NCI-H524 (cell line): Measurements from ENCODE around the gene ZNF367.
A peak's percentile ranks its signal among the peaks of the same experiment; 100 is the strongest.

Source experiments
- DNase-seq, 2 experiments: peaks; one replicate each; lab custom pipeline; 2025; lab: John Stamatoyannopoulos, UW

Gene ZNF367

DNA sequence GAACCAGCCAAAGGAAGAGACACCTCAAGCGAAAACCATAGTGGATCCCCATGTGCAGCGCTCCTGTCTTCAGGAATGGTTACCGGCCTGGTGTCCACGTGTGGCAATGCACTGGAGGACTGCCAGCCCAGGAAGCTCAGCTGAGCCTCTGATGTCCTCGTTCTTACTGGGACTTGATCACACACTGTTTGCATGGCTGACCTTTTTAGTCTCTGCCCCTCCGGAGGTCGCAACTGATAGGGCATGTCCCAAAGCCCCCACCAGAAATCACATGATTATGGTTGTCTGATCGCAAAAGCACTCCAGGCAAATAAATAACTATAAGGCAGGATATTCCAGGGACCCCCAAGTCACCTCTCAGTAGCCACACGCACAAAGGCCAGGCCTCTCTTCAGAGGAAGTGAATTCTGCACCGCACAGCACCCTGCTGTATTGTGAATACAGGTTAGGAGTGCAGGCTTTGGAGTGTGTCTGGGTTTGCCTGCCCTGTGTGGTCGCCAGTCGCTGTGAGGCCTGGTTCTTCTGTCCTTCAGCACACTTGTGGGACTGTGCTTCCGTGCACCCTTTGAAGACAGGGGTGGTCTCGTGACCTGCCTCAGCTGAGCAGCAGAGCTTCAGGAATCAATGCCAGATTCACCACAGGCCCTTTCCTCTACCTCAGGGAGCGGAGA is 18.4 kb upstream of the ZNF367 start:
- DNase-seq: no peak

DNA sequence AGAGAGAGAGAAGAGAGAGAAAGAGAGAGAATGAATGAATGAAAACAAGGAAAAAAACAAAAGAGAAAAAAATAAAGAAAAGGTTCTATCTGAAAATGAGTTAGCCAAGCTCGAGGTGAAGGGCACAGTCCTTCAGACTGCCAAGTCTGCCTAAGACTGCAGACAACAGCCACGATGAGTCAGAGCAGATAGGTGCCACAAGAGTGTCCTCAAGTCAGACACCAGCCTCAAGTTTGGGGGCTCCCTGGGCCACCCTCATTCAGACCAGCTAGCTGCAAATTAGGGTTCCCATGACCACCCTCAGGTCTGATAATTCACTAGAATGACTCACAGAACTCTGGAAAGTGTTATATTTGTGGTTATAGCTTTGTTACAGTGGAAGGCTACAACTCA is 17.9 kb upstream of the ZNF367 start:
- no peak for DNase-seq

DNA sequence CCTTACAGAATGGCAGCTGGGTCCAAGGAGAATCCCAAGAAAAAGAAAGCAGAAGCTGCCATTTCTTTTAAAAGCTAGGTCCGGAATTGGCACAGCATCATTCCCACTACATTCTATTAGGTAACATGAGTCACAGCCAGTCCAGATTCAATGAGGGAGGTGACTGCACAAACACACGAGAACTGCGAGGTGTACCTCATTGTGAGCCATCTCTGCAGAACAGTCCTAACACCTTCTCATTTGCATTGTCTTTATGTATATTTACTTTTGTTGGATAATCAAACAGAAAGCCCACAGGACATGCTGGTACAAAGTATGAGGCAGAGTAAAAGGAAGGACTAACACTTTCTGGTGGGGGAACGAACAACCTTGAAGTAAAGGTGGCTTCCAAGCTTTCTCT is 17.2 kb upstream of the ZNF367 start:
- no peak for DNase-seq

DNA sequence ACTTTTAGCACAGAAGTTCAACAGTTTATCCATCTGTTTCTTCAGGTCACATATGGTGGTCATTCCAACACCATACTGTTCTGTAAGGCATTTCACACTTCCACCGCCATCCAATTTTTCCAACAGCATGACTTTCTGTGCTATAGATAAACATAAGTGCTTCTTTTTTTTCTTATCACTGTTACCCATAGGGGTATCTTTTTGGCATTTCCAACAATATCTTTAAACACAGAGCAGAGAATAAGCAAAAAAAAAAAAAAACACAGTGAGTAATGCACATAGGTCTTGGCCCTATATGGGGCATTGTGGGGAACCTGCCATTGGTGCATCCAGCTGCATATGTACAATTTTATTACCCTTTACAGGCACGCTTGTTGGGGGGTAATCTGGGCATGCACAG is 12.2 kb upstream of the ZNF367 start:
- DNase-seq: no peak

DNA sequence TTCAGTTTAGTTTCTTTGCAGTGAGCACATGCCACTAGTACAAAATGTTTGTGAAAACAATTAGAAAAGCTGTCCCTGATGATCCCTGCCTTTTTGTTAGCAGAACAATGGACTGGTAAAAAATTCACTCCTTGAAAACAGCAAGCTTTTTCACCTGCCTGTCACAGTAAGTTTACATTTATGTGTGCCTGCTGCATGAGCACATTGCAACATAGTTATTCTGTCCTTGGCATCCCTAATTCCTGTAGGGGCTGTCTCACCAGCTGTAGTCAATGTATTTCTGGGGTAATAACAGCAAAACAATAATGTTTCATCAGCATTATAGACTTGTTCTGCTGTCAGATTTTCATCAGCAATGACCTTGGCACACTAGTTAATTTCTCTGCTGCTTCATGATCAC is 11.6 kb upstream of the ZNF367 start:
- no peak for DNase-seq

DNA sequence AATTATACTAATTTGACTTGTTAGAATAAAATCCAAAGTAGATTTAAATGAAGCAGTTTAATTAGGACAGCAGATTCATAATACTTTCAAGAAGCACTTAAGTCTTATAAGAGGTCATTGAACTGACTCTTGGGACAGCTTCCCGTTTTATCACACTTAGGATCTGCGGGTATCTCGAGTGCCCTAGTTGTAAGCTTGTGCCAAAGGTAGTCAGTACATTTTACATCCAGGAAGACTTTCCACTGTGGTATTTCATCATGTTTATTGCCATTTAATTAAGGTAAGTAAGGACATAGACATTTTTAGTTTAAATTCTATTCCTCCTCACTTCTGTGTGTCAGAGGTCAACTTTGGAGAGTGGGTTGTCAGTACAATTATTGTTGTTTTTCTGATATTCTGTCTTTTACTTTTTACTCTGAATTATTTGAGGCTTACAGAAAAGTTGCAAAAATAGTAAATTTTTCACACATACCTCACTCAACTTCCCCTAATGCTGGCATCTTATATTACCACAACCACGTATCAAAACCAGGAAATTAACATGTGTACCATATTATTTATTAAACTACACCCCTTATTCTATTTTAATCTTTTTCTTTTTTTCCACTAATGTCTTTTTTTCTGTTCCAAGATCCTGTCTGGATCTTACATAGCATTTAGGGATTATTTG is 7.5 kb upstream of the ZNF367 start:
- peak; percentile 41 to 73 for DNase-seq

GRCh38 chr9:96423985-96424336 is 5.8 kb upstream of the ZNF367 start:
- DNase-seq: no peak

GRCh38 chr9:96423322-96423984 is 5.3 kb upstream of the ZNF367 start:
- DNase-seq: no peak

GRCh38 chr9:96420468-96421219 is 2.5 kb upstream of the ZNF367 start:
- no peak for DNase-seq

GRCh38 chr9:96419691-96419969 is 1.5 kb upstream of the ZNF367 start:
- DNase-seq: no peak

DNA sequence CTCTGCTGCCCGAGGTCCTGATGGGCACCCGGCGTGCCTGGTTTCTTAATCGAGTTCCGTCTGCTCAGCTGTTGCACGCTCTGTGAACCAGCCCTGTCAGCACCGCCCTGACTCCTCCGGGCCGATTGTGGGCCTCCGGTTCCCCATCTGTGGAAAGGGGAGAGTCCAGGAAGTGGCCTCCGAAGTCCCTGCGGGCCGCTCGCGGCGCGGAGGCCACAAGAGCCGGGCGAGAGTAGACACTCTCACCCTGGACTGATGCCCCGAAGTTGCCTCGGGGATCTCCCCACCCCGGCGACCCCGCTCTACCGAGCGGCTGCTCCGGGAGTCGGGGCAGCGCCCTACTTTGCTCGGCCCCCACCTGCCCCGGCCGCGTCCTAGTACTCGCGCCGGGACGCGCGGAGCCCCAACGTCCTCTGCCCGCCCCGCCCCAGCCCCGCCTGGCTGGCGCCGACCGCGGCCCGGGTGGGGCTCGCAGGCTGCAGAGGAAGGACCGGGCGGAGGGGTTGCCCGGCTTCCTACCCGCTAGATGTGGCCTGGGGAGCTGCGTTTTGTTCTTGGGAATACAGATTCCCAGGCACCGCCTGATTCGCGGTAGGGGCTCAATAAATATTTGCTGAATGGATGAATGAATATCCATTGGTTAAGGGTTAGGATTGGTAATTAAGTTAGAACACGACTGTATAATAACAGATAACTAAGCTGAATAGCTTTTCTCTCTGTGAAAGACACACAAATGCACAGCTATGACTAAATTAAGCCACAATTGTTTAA is 935 bp upstream of the ZNF367 start:
- peak; percentile 54 to 78 for DNase-seq

GRCh38 chr9:96417661-96418082 is 498 bp downstream of the ZNF367 start:
- peak in 1 of 2 experiments; percentile 52 for DNase-seq

GRCh38 chr9:96417051-96417586 is 1.1 kb downstream of the ZNF367 start:
- DNase-seq: peak; percentile 71 to 86

DNA sequence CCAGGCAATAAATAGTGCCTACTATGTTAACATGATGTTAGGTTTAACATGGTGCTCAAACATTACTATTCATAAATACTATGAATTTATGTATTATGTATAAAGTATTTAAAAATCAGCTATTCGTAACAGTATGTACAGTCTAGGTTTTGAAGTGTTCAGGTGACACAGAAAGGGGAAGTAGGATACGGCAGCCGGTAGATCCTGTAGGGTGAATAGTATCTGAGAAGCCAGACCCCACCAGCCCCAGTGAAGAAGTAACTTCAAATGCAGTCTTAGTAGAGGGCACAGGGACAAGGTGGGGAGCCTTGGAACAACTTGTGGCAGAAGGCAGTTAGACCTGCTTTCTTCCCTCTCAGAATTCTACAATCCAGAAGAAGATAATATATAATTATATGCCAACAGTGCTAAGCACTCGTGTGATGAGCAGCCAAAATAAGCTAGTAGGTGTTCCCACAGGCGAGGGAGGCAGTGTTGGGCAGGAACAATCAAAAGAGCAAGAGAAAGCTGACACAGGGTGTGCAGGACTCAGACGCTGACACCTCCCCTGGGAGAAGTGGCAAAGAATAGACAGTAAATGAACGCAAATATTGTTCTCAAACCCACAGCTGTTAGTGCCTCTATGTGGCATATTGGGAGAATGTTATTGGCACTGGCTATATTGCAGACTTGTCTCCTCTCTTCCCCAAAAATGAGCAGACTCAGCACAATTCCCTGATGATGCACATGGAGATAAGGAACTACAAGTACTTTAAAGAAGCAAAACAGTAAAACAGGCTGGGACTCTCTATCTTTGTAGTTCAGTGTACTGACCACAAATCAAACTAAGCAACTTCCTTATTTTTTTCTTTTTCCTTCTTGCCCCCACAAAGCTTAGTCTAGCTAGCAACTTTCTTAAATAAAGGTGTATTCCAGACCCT is 4.6 kb downstream of the ZNF367 start:
- no peak for DNase-seq

DNA sequence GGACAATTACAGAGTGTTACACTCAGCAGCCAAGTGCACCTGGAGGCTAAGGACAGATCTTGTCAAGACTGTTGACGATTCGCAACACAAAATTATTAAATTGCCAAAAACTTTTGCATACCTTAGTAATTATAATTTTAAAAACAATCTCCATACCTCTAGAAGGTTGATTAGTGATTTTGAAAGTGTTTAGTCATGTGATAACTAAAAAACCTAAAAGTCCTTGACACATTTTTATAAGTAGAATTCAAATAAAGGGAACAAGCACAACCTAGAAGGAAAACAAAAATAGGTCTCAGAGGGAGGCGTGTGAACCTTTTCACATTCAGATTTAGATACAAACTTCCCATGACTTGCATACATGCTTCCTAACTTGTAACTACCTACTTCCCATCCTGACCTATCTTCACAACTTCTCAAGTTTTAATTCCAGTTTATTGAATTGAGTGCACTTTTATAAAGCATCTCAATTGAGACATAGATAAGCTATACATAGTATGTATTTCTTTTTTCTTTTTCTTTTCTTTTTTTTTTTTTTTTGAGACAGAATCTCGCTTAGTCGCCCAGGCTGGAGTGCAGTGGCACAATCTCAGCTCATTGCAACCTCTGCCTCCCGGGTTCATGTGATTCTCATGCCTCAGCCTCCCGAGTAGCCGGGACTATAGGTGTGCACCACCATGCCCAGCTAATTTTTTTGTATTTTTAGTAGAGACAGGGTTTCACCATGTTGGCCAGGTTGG is 5.8 kb downstream of the ZNF367 start:
- DNase-seq: no peak

GRCh38 chr9:96411129-96411838 is 6.9 kb downstream of the ZNF367 start:
- no peak for DNase-seq

- no peak for DNase-seq
Observed at GRCh38 chr9:96408409-96409280, 9.5 kb downstream of the ZNF367 start.

DNA sequence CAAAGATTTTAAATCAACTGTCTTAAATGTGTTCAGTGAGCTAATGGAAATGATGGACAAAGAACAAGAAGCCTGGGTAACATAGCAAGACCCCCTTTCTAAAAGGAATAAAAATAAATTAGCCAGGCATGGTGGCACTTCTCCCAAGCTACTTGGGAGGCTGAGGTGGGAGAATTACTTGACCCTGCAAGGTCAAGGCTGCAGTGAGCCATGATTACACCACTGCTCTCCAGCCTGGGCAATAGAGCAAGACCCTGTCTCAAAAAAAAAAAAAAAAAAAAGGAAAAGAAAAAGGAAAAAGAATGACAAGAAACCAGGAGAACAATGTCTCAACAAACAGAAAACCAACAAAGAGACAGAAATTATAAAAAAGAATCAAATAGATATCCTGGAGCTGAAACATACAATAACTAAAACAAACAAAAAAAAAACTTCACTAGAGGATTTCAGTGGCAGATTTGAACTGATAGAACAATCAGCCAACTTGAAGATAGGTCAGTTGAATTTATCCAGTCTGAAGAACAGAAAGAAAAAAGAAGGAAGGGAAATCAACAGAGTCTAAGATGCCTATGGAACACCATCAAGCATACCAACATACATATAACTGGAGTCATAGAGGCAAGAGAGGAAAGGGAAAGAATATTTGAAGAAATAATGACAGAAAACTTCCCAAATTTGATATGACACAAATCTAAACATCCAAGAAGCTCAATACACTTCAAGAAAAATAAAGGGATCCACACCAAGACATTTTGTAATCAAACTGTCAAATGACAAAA is 17.8 kb downstream of the ZNF367 start:
- no peak for DNase-seq
